Sigmoid colon (tissue), 4 donors: ENCODE results near the gene CHN2.

Source experiments
- EP300 ChIP-seq, 4 donors: sonication (generic); formaldehyde crosslinking; IDR thresholded peaks; one replicate each; pipeline ENCODE4 v1.6.1; 2017; ENCODE audit warnings: antibody characterized with exemption in 4 of 4
- POLR2A ChIP-seq, 2 donors: fragments of 450-650 bp; IDR thresholded peaks; one replicate each; pipeline ENCODE4 v1.6.1; 2016; ENCODE audit warnings: antibody characterized with exemption in 2 of 2, mild to moderate bottlenecking in 2 of 2, moderate library complexity in 2 of 2
- POLR2AphosphoS5 ChIP-seq, 4 donors: sonication (generic); formaldehyde crosslinking; IDR thresholded peaks; one replicate each; pipeline ENCODE4 v1.6.1; 2017; ENCODE audit warnings: antibody characterized with exemption in 4 of 4
- TF ChIP-seq, protein P1 (sequence below), 4 experiments: fragments of 450-650 bp in 3 of 4; fragments of 200-600 bp in 1 of 4; IDR thresholded peaks; one replicate each; pipeline ENCODE4 v1.5.1; 2016 to 2019; ENCODE audit warnings: antibody characterized with exemption in 4 of 4, mild to moderate bottlenecking in 3 of 4, moderate library complexity in 2 of 4

DNA sequence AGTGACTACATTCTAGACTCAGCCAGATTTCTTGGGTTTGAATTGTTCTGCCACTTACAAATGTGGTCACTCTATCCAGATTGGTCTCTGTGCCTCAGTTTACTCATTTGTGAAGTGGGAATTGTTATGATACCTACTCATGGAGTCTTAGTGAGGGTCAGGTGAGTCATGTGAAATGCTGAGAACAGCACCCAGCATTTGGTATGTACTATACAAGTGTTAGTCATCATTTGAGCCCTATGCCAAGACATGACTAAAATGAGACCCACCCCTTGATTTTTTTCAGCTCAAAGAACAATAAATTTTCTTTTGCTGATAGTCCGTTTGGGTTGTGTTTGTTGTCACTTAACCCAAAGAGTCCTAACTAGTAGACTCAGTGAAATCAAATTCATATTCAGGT, 92.8 kb downstream of the CHN2 start:
- TF ChIP-seq, protein P1, sequence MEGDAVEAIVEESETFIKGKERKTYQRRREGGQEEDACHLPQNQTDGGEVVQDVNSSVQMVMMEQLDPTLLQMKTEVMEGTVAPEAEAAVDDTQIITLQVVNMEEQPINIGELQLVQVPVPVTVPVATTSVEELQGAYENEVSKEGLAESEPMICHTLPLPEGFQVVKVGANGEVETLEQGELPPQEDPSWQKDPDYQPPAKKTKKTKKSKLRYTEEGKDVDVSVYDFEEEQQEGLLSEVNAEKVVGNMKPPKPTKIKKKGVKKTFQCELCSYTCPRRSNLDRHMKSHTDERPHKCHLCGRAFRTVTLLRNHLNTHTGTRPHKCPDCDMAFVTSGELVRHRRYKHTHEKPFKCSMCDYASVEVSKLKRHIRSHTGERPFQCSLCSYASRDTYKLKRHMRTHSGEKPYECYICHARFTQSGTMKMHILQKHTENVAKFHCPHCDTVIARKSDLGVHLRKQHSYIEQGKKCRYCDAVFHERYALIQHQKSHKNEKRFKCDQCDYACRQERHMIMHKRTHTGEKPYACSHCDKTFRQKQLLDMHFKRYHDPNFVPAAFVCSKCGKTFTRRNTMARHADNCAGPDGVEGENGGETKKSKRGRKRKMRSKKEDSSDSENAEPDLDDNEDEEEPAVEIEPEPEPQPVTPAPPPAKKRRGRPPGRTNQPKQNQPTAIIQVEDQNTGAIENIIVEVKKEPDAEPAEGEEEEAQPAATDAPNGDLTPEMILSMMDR (IDR thresholded peaks at IDR 0.05) = no peak
- TF ChIP-seq POLR2AphosphoS5 (IDR thresholded peaks at IDR 0.05) = no peak
- TF ChIP-seq POLR2A (IDR thresholded peaks at IDR 0.05) = no peak
- TF ChIP-seq EP300 (IDR thresholded peaks at IDR 0.05) = no peak
